Ishikawa (cell line): ENCODE data around the gene PARN.

ENCODE experiments used
- CEBPB ChIP-seq: IDR thresholded peaks from 2 replicates; pipeline ENCODE4 v1.6.1; 2012
- CREB1 ChIP-seq: IDR thresholded peaks from 2 replicates; pipeline ENCODE4 v1.6.1; 2012; ENCODE audit warnings: low read depth
- EGR1 ChIP-seq: IDR thresholded peaks from 2 replicates; pipeline ENCODE4 v1.6.1; 2012
- EP300 ChIP-seq: IDR thresholded peaks from 2 replicates; pipeline ENCODE4 v1.6.1; 2012; ENCODE audit warnings: borderline replicate concordance
- FOXM1 ChIP-seq: IDR thresholded peaks from 2 replicates; pipeline ENCODE4 v1.6.1; 2012; ENCODE audit warnings: low read depth, borderline replicate concordance
- NFIC ChIP-seq: IDR thresholded peaks from 2 replicates; pipeline ENCODE4 v1.6.1; 2012
- RAD21 ChIP-seq: IDR thresholded peaks from 2 replicates; pipeline ENCODE4 v1.6.1; 2012; ENCODE audit warnings: low read depth
- TAF1 ChIP-seq: IDR thresholded peaks from 2 replicates; pipeline ENCODE4 v1.6.1; 2012; ENCODE audit warnings: low read depth, mild to moderate bottlenecking
- TCF12 ChIP-seq: IDR thresholded peaks from 2 replicates; pipeline ENCODE4 v1.6.1; 2012; ENCODE audit warnings: low read depth
- TEAD4 ChIP-seq: IDR thresholded peaks from 2 replicates; pipeline ENCODE4 v1.6.1; 2012
- YY1 ChIP-seq: IDR thresholded peaks from 2 replicates; pipeline ENCODE4 v1.6.1; 2012; ENCODE audit warnings: low read depth
- ZBTB7A ChIP-seq: IDR thresholded peaks from 2 replicates; pipeline ENCODE4 v1.6.1; 2012; ENCODE audit warnings: low read depth
- TF ChIP-seq, protein P1 (sequence below): IDR thresholded peaks from 2 replicates; pipeline ENCODE4 v1.6.1; 2012
- TF ChIP-seq, protein P2 (sequence below): IDR thresholded peaks from 2 replicates; pipeline ENCODE4 v1.6.1; 2012; ENCODE audit warnings: low read depth, mild to moderate bottlenecking
- TF ChIP-seq, protein P3 (sequence below): IDR thresholded peaks from 2 replicates; pipeline ENCODE4 v1.6.1; 2012

Gene PARN

DNA sequence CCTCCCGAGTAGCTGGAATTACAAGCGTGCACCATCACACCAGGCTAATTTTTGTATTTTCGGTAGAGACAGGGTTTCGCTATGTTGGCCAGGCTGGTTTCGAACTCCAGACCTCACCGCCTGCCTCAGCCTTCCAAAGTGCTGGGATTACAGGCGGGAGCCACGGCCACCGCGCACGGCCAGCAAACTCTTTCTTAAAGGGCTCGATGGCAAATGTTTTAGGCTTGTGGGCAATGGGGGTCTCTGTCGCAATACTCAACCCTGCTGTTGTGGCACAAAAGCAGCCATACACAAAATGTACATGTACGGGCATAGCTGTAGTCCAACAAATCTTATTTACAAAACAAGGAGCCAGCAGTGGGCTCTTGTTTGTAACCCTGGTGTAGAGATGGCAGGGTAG lies 18.4 kb downstream of the PARN start:
- no peak for TF ChIP-seq FOXM1

DNA sequence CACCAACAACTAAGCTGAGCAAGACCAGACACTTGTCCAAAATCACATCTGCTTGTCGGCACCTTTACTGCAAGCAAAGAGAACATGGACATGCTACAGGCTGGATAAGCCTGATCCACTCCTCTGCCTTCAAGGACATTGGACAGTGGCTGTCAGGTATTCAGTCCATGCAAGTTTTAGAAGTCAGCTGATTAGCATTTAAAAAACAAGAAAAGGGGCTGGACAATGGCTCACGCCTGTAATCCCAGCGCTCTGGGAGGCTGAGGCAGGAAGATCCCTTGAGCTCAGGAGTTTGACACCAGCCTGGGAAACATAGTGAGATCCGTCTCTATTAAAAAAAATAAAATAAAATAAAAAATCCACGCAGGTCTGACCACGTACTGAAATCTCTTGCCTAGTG lies 20.3 kb downstream of the PARN start:
- TF ChIP-seq, protein P1, sequence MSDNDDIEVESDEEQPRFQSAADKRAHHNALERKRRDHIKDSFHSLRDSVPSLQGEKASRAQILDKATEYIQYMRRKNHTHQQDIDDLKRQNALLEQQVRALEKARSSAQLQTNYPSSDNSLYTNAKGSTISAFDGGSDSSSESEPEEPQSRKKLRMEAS = no peak
- TF ChIP-seq NFIC (no peak), EP300 (no peak)

DNA sequence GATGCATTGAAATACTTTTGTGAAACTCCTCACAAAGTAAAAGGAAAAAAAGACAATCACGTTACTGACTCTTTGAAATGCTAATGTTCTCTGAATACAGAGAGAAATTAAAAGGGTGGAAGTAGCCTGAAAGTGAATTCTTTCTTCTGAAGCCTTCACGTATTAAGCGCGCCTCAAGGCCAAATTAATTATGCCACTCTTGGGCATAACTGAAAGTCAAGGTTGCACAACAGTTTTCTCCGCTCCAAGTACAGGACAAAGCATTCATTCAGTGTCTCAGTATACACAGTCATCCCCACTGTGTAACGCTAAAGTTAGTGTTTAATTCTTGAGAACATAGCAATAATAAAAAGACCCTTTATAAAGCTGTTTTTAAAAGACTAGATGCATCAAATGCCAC lies 21.5 kb downstream of the PARN start:
- TF ChIP-seq, protein P2, sequence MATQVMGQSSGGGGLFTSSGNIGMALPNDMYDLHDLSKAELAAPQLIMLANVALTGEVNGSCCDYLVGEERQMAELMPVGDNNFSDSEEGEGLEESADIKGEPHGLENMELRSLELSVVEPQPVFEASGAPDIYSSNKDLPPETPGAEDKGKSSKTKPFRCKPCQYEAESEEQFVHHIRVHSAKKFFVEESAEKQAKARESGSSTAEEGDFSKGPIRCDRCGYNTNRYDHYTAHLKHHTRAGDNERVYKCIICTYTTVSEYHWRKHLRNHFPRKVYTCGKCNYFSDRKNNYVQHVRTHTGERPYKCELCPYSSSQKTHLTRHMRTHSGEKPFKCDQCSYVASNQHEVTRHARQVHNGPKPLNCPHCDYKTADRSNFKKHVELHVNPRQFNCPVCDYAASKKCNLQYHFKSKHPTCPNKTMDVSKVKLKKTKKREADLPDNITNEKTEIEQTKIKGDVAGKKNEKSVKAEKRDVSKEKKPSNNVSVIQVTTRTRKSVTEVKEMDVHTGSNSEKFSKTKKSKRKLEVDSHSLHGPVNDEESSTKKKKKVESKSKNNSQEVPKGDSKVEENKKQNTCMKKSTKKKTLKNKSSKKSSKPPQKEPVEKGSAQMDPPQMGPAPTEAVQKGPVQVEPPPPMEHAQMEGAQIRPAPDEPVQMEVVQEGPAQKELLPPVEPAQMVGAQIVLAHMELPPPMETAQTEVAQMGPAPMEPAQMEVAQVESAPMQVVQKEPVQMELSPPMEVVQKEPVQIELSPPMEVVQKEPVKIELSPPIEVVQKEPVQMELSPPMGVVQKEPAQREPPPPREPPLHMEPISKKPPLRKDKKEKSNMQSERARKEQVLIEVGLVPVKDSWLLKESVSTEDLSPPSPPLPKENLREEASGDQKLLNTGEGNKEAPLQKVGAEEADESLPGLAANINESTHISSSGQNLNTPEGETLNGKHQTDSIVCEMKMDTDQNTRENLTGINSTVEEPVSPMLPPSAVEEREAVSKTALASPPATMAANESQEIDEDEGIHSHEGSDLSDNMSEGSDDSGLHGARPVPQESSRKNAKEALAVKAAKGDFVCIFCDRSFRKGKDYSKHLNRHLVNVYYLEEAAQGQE = no peak
- TF ChIP-seq CEBPB = no peak
- TF ChIP-seq EGR1 = no peak
- no peak for TF ChIP-seq TEAD4
- TF ChIP-seq CREB1 = no peak
- no peak for TF ChIP-seq FOXM1
- no peak for TF ChIP-seq TCF12
- TF ChIP-seq YY1 = no peak
- no peak for TF ChIP-seq RAD21
- TF ChIP-seq EP300 = no peak
- TF ChIP-seq, protein P1 = no peak
- no peak for TF ChIP-seq ZBTB7A
- no peak for TF ChIP-seq NFIC
- TF ChIP-seq, protein P3, sequence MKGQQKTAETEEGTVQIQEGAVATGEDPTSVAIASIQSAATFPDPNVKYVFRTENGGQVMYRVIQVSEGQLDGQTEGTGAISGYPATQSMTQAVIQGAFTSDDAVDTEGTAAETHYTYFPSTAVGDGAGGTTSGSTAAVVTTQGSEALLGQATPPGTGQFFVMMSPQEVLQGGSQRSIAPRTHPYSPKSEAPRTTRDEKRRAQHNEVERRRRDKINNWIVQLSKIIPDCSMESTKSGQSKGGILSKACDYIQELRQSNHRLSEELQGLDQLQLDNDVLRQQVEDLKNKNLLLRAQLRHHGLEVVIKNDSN = no peak
- TF ChIP-seq TAF1 = no peak

DNA sequence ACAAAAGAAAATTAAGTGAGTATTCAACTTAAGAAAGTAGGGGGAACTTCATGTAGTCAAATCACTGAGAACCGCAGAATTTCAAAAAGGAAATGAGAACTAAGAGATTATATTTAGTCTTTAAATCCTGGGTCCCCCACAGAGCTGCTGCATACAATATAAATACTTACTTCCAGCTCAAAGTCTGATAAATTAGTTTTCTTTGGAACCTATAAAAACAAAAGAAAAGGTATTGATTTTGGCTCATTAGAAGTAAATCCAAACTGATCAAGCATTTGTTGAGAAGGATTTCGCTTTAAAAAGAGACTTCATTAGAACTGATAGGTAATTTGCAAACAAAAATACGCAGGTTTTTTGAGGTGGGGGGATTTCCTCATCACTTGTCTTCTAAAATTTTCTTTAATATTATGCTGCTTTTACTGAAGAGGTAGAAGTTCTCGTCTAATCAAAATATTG lies 21.9 kb downstream of the PARN start:
- TF ChIP-seq EGR1 (no peak), RAD21 (no peak), FOXM1 (no peak), EP300 (no peak), YY1 (no peak), TAF1 (no peak), NFIC (no peak), CEBPB (no peak), CREB1 (no peak), TEAD4 (no peak), ZBTB7A (no peak), TCF12 (no peak)
- TF ChIP-seq, protein P3 = no peak
- TF ChIP-seq, protein P2 = no peak
- TF ChIP-seq, protein P1 = no peak

DNA sequence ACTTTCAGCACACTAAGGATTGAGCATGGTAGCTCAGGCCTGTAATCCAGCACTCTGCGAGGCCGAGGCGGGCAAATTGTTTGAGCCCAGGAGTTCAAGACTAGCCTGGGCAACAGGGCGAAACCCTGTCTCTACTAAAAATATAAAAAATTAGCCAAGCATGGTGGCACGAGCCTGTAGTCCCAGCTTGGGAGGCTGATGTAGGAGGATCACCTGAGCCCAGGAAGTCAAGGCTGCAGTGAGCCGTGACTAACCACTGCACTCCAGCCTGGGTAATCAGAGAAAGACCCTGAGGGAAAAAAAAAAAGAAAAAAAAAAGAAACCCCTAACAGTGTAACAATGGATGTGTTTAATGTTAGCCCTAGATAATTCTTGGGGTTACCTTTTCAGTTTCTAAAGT lies 24.0 kb downstream of the PARN start:
- TF ChIP-seq, protein P2 = no peak
- TF ChIP-seq TAF1 (no peak), YY1 (no peak), EP300 (no peak), RAD21 (no peak), TEAD4 (no peak), EGR1 (no peak), FOXM1 (no peak), TCF12 (no peak), ZBTB7A (no peak), NFIC (no peak)
- TF ChIP-seq, protein P1 = no peak
- TF ChIP-seq, protein P3 = no peak
